HEK293 (cell line): ENCODE results near the gene LNX1.

ENCODE experiments used
- CTCF ChIP-seq: fragments of 450-650 bp; formaldehyde crosslinking; IDR thresholded peaks from 2 replicates; pipeline ENCODE4 v1.5.1; 2016; ENCODE audit warnings: missing biosample characterization, missing genetic modification characterization
- GLI4 ChIP-seq: fragments of 450-650 bp; formaldehyde crosslinking; IDR thresholded peaks from 2 replicates; pipeline ENCODE4 v1.5.1; 2016; ENCODE audit warnings: missing biosample characterization, missing genetic modification characterization
- MZF1 ChIP-seq: fragments of 450-650 bp; formaldehyde crosslinking; IDR thresholded peaks from 2 replicates; pipeline ENCODE4 v1.5.1; 2017; ENCODE audit warnings: missing biosample characterization, missing genetic modification characterization, borderline replicate concordance
- SP2 ChIP-seq: fragments of 450-650 bp; formaldehyde crosslinking; IDR thresholded peaks from 2 replicates; pipeline ENCODE4 v1.5.1; 2016; ENCODE audit warnings: missing biosample characterization, missing genetic modification characterization
- ZNF248 ChIP-seq: fragments of 450-650 bp; formaldehyde crosslinking; IDR thresholded peaks from 2 replicates; pipeline ENCODE4 v1.5.1; 2017; ENCODE audit warnings: missing biosample characterization, missing genetic modification characterization
- ZNF692 ChIP-seq: fragments of 450-650 bp; formaldehyde crosslinking; IDR thresholded peaks from 2 replicates; pipeline ENCODE4 v1.5.1; 2016; ENCODE audit warnings: missing biosample characterization, missing genetic modification characterization

DNA sequence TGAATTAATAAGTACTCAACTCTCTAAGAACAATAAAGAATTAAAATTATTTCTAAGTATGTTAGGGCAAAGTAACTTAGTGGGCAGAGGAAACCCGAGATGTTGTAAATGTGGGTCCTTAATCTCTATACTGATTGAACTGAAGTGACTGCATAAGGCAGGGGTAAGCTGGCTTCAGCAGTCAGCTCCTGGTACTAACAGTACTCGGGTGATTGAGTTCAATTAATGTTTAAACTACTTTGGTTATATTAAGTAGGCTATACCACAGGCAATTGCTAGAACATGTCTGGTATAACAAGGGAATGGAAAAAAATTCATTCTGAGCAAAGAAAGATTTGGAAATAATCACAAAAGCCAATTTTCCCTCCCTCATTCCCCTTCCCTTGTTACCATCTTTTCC, 90.7 kb downstream of the LNX1 start:
- TF ChIP-seq ZNF692 (no peak), MZF1 (no peak), SP2 (tag by site-specific recombination) (no peak), CTCF (tag by site-specific recombination) (no peak), ZNF248 (tag by site-specific recombination) (no peak), GLI4 (tag by site-specific recombination) (no peak)
